Pons (tissue), 1 donor: Measurements from ENCODE around the gene UCMA.

Source experiments
- DNase-seq: peaks from one replicate; pipeline ENCODE4 v3.0.0-alpha.2; 2016; ENCODE audit warnings: low spot score

Gene UCMA

DNA sequence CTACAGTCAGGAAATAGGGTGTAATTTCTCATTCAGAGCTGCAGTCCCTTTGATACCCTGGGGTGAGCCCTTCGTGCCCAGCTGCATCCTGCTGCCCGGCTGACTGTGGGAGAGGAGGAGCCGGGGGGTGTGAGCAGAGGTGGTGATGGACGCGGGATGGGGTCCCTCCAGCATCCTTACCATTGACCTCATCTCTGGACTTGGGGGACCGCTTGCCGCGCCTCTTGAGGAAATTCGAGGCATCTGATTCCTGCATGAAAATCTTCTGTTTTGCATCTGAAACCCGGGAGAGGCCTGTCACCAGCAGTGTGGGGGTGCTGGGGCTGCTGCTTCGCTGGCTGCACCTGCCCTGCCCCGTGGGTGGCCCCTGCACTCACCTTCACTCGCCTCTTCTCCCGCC is 816 bp downstream of the UCMA start:
- no peak for DNase-seq

- no peak for DNase-seq
Measured at GRCh38 chr10:13231808-13232207, 2.4 kb downstream of the UCMA start.

DNA sequence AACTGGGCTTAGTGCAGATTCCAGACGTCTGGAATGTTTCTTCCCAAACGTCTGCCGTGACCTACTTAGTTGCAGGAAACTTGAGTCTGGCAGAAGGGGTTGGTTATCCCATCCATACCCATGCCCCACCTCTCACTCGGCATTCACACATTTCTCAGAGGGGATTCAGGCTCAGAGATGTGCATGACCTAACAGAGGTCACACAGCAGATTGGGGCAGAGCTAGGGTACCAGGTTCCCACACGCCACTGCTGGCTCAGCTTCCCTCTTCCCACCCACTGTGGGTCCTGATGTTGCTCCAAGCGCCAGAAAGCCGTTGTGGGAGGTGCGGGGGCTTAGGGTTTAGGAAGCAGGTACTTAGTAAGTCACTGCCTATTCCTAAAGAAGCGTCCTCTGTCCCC is 3.0 kb downstream of the UCMA start:
- no peak for DNase-seq

- DNase-seq, result no peak
Measured at GRCh38 chr10:13227031-13227430, 7.1 kb downstream of the UCMA start.

- no peak for DNase-seq
Measured at GRCh38 chr10:13225601-13226000, 8.6 kb downstream of the UCMA start.

DNA sequence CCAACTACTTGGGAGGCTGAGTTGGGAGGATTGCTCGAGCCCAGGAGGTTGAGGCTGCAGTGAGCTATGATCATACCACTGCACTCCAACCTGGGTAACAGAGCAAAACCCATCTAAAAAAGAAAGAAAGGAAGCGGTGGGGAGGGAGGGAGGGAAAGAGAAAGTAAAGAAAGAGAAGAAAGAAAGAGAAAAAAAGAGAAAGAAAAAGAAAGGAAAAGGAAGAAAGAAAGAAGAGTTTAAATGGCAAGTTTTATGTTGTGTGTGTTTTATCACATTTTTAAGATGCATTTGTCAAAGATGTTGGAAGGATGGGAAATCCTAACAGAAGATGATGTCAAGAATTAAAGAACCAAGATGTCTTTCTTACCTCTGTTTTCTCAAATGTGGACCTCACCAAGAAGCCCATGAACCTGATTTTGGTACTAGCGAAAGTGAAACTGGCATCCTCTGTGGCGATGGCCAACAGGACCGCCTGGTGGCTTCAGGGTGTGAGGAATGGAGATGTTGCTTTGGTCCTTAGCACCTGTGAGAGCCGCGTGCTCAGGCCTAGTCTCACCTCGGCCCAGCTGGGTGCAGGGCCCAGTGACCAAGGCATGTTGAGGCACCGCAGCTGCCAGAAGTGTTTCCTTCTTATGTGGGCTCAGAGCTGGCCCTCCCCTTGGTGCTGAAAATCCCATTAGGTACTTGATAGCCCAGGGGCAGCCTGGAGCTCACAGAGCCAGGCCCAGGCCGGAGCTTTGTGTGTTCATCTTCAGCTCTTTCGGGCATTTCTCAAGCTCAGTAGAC is 9.8 kb downstream of the UCMA start:
- no peak for DNase-seq

DNA sequence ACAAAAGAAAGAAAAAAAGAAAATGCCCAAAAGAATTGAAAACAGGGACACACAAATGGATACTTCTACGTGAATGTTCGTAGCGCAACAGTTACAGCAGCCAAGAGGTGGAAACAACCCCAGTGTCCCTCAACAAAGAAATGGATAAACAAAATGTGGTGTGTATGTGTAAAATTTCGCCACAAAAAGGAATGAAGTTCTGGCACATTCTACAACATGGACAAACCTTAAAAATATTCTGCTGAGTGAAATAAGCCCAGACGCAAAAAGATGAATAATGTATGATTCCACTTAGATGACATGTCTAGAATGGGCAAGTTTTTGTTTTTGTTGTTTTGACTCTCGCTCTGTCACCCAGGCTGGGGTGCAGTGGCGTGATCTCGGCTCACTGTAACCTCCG is 10.9 kb downstream of the UCMA start:
- no peak for DNase-seq

GRCh38 chr10:13222566-13222965 is 11.6 kb downstream of the UCMA start:
- no peak for DNase-seq

DNA sequence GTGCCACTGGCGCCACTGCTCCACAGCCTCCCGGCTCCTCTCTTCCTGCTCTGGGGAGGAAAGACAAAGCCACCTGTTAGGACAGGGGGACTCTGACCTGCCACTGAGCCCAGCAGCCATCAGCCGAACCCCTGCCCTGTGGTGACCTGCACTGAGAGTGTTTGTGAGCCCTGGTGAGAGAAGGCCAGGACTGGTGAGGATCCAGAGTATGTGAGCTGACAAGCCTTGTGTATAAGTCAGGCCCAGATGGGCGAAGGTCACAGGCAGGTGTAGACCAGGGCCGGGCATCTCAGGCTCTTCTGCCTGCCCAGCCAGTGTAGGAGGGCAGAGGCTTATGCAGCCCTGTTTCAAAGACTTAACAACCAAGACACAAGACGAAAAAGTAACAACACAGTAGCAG is 12.0 kb downstream of the UCMA start:
- no peak for DNase-seq

GRCh38 chr10:13221572-13221971 is 12.6 kb downstream of the UCMA start:
- no peak for DNase-seq

DNA sequence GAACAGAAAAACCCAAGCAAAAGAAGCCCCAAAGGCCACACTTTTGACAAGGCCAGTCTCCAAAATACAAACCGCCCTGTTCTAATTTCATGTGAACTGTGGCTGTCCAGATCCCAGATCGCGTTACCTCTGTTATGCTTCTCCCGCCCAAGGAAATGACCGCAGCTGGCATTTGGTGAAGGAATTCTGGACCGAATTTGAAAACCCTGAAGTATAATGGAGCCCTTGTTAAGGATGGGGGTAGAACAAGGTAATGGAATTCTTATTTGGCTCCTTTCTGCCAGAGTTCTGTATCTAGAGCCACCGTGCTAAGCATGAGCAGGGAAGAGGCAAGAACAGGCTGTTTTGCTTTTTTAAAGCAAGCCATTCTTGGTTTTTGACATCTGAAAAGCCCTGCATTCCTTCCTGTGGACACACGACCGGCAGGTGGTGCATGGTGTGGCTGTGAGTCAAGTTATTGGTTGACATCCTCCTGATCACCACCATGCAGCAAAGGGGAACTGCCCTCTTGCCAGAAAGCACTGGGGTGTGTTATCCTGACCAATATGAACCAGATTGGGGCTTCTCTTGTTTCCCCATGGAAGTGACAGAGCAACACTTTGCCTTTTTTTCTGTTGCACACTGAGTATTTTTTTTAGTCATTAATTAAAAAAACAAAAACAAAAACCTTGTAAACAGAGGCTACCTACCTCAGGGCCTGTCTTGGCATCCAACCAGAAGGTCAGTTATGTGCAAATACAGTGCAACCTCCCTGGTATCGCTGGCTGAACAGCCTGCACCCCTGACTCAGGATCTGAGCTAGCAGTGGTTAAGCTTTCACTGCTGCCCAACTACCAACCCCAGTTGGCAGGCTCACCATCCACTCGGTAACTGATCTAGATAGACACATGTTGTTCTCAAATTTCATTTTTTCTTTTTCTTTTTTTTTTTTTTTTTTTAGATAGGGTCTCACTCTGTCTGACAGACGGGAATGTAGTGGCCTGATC is 14.2 kb downstream of the UCMA start:
- no peak for DNase-seq

DNA sequence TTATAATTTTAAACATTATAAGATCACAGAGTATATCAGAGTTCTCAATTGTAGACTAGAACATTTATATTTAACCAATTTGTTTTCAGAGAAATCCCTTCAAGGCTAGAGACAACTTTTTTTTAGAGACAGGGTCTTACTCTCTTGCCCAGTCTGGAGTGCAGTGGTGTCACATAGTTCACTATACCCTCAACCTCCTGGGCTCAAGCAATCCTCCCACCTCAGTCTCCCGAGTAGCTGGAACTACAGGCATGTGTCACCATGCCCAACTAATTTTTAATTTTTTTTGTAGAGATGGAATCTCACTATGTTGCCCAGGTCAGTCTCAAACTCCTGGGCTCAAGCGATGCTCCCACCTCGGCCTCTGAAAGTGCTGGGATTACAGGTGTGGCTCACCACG is 15.3 kb downstream of the UCMA start:
- no peak for DNase-seq

- DNase-seq, result no peak
Measured at GRCh38 chr10:13213163-13213562, 21.0 kb downstream of the UCMA start.

DNA sequence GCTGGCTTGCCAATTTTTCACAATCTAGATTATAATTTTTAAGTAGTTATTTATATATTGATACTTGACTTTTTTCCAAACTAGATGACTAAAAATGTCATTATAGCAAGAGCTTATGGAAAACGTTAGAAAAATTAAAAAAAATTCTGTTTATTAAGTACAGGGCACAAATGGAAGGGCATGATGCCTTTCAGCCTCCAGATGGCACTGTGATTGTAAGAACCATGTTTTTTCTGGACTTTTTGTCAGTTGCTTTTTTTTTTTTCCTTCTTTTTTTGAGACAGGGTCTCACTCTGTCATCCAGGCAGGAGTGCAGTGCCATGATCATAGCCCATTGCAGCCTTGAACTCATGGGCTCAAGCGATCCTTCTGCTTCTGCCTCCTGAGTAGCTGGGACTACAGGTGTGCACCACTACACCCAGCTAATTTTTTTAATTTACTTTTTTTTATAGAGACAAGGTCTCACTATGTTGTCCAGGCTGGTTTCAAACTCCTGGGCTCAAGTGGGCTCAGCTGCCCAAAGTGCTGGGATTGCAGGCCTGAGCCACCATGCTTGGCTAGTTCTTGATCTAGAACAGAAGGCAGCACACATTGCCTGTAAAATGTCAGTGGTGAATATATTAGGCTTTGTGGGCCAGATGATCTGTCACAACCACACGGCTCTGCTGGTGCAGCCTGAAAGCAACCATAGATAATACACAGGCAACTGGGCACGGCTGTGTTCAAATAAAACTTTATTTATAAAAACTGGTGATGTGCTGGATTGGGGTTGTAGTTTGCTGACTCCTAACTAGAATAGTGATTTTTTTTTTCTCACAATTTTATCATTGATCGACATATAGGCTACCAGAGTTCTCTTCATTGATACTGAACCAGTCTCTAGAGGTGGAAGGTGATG is 27.4 kb downstream of the UCMA start:
- DNase-seq, result peak; percentile 51

GRCh38 chr10:13206091-13206490 is 28.1 kb downstream of the UCMA start:
- DNase-seq, result no peak

DNA sequence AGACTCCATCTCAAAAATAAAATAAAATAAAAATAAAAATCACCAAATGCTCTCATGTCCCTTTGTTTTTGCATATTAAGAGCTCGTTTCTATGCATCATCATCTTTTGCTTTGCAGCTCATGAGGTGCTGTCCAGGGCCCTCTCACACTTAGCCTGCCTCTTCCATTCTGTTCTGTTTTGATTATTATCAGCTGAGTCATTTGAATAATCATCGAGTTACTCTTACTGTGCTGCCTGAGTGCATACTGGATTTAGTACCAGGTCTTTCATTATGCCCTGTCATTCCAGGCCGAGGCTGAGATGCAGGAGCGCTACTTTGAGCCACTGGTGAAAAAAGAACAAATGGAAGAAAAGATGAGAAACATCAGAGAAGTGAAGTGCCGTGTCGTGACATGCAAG is 33.0 kb downstream of the UCMA start:
- DNase-seq, result no peak

DNA sequence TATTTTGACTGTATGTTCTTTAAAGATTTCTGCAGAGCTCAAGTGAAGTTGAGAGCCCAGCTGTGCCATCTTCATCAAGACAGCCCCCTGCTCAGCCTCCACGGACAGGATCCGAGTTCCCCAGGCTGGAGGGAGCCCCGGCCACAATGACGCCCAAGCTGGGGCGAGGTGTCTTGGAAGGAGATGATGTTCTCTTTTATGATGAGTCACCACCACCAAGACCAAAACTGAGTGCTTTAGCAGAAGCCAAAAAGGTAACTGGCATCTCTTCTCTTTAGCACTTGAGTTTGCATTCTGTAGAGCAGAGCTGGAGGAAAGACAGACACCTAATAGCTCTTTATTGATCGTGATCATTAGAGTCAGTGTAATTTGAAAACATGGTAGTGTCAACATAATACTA is 39.2 kb downstream of the UCMA start:
- no peak for DNase-seq

- DNase-seq, result no peak
Measured at GRCh38 chr10:13193637-13194036, 40.5 kb downstream of the UCMA start.

GRCh38 chr10:13191362-13191761 is 42.8 kb downstream of the UCMA start:
- no peak for DNase-seq

- no peak for DNase-seq
Measured at GRCh38 chr10:13190816-13191215, 43.4 kb downstream of the UCMA start.

DNA sequence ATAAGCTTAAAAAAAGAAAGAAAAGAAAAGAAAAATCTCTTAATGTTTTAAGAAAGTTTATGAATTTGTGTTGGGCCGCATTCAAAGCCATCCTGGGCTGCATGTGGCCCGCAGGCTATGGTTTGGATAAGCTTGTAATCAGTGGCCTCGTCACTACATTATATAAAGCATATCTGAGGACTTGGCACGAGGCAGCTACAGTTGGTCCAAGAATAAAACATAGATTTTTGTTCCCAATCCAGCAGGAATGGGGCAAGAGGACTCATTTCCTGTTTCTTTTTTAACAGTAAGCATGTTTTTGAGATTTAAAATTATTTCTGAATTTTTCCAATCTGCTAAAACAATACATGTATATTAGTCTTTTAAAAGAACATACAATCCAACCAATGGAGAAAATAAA is 44.2 kb downstream of the UCMA start:
- no peak for DNase-seq

DNA sequence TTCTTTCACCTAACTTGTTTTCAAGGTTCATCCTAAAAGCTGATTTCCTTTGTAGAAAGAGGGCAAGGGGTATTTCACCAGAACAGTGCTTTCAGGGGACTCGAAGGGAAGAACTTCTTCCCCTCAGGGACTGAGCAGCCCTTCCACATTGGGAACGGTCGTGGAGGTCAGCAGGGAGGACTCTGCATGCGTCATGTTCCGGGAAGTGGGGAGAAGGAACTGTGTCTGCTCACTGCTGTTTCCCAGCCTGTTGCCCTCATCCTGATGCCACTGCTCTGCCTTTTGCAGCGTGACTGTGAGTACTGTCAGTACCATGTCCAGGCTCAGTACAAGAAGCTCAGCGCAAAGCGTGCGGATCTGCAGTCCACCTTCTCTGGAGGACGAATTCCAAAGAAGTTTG is 45.6 kb downstream of the UCMA start:
- no peak for DNase-seq
